ENCODE results near the gene TMEM60. TPM values are rescaled to one million over a fixed set of nuclear protein-coding genes. Genes with fewer than 3 reads are reported as not detected.

The TMEM60 gene
- total and polyA plus RNA-seq, 2 of the 13 experiments (the other 11 are each of a cell fraction or from before 2014, with no cell fraction given): 25.6 to 27.7 TPM

DNA sequence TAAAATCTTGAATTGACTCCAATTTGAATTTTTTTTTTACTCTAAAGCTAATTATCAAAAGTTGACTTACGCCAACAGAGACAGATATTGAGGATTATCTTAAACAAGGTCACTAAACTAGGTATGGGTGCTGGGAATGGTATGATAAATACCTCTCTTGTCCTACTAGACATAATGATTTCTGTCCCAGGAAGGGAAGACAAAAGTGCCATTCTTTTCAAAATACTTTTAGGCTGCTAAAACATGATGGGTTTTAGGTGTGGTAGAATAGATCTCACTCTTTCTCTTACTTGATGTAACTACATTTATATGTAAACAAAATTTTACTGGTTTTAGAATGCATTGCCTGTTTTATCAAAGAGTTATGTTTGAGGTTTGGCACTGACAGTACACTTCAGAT lies 15.1 kb downstream of the TMEM60 start:
- H4K20me1 ChIP-seq (ENCODE audit: insufficient read depth, low read length): no peaks in the 10 kb centered on the region
- FAIRE-seq (no peak), ATAC-seq (no peak), DNase-seq (ENCODE audit: low spot score) (no peak)
- peaks cover 3 to 23% of the 10 kb centered on the region in 2 experiments; a peak in 4 of 5 replicates for H3K36me3 ChIP-seq (replicated peaks in 1 of 2; ENCODE audit: control insufficient read depth in 1 of 2, insufficient read depth in 2 of 2, low read length in 2 of 2)
- no peak overlapping the region for H3K4me3 ChIP-seq (replicated peaks in 1 of 3; ENCODE audit: insufficient read depth in 1 of 3, low read depth in 2 of 3, low read length in 3 of 3)
- POLR2A ChIA-PET: no interaction called here
- no TSS peak for BruUV-seq (replicated peaks)
- no peak overlapping the region for H2AFZ ChIP-seq (ENCODE audit: low read length)
- in situ Hi-C loops (cut with HindIII; ENCODE audit: extremely low pct_ligation_motif_present, low pct_unique_long_range_greater_than_20kb): no loop called here
- no peaks in the 10 kb centered on the region for H3K27me3 ChIP-seq (ENCODE audit: control insufficient read depth in 1 of 2, insufficient read depth in 2 of 2, low read length in 2 of 2)
- H3K27ac ChIP-seq (ENCODE audit: extremely low read length, insufficient read depth, low read length): no peak overlapping the region
- CTCF ChIA-PET (ENCODE audit: low intra/inter-chr PET ratio, low total read pairs): no interaction called here
- no peak overlapping the region for H3K9ac ChIP-seq (ENCODE audit: insufficient read depth, low read depth, low read length)
- H3K9me3 ChIP-seq (ENCODE audit: low read length): peaks cover 12% of the 10 kb centered on the region
- intact Hi-C loops (cut with micrococcal nuclease; ENCODE audit: unreplicated experiment): no loop called here
- 100% methylated on average over 1 of the region's 1 CpG for WGBS (ENCODE audit: low lambda C conversion rate)
- H3K79me2 ChIP-seq (ENCODE audit: insufficient read depth, low read length): no peaks in the 10 kb centered on the region
- H3K4me2 ChIP-seq (ENCODE audit: low read depth, low read length): no peak overlapping the region
- peaks cover 14% of the 10 kb centered on the region for H3K4me1 ChIP-seq (ENCODE audit: insufficient read depth, low read length)
- TF ChIP-seq ZNF282 (IDR thresholded peaks at IDR 0.05; ENCODE audit: partially characterized antibody): no peak
- TF ChIP-seq, protein P1, sequence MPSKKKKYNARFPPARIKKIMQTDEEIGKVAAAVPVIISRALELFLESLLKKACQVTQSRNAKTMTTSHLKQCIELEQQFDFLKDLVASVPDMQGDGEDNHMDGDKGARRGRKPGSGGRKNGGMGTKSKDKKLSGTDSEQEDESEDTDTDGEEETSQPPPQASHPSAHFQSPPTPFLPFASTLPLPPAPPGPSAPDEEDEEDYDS (CRISPR knock-in tag; IDR thresholded peaks at IDR 0.05): no peak
- no peak for TF ChIP-seq HNRNPL (IDR thresholded peaks at IDR 0.05; ENCODE audit: low read depth, low read length)
- TF ChIP-seq ZSCAN9 (CRISPR knock-in tag; IDR thresholded peaks at IDR 0.05; ENCODE audit: borderline replicate concordance): no peak
- TF ChIP-seq RARG (CRISPR knock-in tag; IDR thresholded peaks at IDR 0.05; ENCODE audit: low read depth): no peak
- TF ChIP-seq PRDM15 (CRISPR knock-in tag; IDR thresholded peaks at IDR 0.05): no peak
- no peak for TF ChIP-seq PHF5A (CRISPR knock-in tag; IDR thresholded peaks at IDR 0.05; ENCODE audit: low read depth, unreplicated experiment)
- no peak for TF ChIP-seq ZNF138 (CRISPR knock-in tag; IDR thresholded peaks at IDR 0.05; ENCODE audit: low read depth)
- no peak for TF ChIP-seq DMTF1 (CRISPR knock-in tag; IDR thresholded peaks at IDR 0.05)
- TF ChIP-seq ZNF512B (CRISPR knock-in tag; IDR thresholded peaks at IDR 0.05; ENCODE audit: borderline replicate concordance): no peak
- no peak for TF ChIP-seq POLR2AphosphoS2 (IDR thresholded peaks at IDR 0.05; ENCODE audit: low read depth, low read length)
- TF ChIP-seq, protein P2, sequence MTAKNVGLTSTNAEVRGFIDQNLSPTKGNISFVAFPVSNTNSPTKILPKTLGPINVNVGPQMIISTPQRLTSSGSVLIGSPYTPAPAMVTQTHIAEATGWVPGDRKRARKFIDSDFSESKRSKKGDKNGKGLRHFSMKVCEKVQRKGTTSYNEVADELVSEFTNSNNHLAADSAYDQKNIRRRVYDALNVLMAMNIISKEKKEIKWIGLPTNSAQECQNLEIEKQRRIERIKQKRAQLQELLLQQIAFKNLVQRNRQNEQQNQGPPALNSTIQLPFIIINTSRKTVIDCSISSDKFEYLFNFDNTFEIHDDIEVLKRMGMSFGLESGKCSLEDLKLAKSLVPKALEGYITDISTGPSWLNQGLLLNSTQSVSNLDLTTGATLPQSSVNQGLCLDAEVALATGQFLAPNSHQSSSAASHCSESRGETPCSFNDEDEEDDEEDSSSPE (CRISPR knock-in tag; IDR thresholded peaks at IDR 0.05): no peak
- no peak for TF ChIP-seq ATAD3A (CRISPR knock-in tag; IDR thresholded peaks at IDR 0.05)
- TF ChIP-seq ZNF232 (CRISPR knock-in tag; IDR thresholded peaks at IDR 0.05; ENCODE audit: borderline replicate concordance): no peak
- no peak for TF ChIP-seq KLF15 (CRISPR knock-in tag; IDR thresholded peaks at IDR 0.05; ENCODE audit: borderline replicate concordance)

Measured in HepG2 (cell line).